ENCODE results near the gene DTD2. TPM values are rescaled to one million over a fixed set of nuclear protein-coding genes. Genes with fewer than 3 reads are reported as not detected.

Gene DTD2
- total RNA-seq, 1 donor from 2014 or later, result 6.9 TPM

DNA sequence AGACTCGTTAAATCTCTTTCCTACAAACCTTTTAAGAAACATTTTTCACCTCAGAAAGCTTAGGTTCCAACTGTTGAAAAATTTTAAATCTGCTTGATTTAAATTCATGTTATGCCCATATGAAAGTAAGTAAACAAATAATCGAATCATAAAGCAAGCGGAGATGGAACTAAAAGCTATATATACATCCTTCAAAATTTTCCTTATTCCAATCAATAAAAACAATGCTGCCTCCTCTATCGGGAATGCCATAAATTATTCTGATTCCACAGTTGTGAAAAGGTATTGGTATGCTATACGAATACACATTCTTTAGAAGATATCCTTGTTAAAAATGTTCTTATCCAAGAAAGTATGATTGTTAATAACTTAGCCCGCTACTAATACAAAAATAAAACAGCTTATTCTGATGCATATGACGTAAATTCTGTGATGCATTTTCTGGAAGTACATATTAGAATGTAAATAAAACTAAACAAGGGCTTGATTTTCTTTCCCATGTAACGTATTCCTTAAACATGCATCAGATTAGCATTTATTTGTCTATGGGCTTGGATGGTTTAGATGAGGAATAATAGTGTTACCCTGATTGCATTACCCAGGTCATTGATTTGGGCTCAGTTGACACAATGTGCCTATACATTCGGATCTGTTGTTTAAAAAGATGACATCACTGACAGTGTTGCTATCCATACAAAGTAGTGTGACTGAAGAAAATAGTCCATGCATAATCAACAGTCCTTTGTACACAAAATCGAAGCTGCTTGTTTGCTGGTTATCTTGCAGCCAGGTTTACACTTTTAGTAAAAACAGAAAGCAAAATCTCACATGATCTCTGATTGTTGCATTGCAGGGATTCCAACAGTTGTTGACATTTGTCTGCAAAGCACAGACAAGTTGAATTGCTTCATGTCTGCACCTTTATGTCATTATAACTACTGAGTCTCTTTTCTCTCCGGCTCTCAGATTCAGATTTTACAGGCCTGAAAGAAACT, 656 bp upstream of the DTD2 start:
- intact Hi-C loops (cut with micrococcal nuclease), result no loop called here

DNA sequence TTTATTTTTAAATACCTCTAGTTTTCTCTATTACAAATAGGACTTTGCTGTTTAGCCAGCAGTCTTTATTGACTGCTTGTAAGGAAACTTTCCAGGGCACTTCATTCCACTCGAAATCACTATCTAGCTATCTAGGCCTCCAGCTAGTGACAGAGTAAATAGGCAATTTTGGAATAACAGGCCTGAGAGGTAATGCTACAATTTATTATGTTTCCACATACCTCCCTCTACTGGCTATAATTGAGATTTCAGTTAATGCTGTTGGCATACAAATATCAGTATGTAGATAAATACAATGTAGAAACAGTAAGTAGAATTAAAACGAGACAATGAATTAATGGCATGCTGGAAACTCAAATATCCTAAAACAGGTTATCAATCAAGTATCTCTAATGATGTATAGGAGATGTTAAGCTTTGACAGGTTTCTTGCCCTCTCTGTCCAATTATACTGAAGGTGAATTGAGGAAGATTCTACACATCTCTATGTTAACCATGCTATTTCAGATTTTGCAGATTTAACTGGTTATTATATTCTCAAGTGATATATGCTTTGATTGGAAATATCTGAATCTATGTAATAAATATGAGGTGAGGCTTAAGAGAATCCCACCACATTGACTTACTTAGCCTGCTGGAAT, 7.2 kb downstream of the DTD2 start:
- intact Hi-C loops (cut with micrococcal nuclease), result no loop called here
- peak; percentile 66 for TF ChIP-seq CTCF (IDR thresholded peaks at IDR 0.05; ENCODE audit: borderline replicate concordance)

More for the DNA sequence above, 656 bp upstream of the DTD2 start:
- Histone ChIP-seq H3K27me3 (ENCODE audit: low read depth) (no peaks in the 10 kb centered on the region), H3K4me1 (peaks cover 42% of the 10 kb centered on the region), H3K4me3 (peak overlapping the region; percentile 80), H3K9me3 (replicated peaks) (no peaks in the 10 kb centered on the region), H3K27ac (replicated peaks) (peak overlapping the region; percentile 96), H3K36me3 (no peaks in the 10 kb centered on the region)
- TF ChIP-seq CTCF (IDR thresholded peaks at IDR 0.05; ENCODE audit: borderline replicate concordance), result no peak
- no peak for DNase-seq

DNA sequence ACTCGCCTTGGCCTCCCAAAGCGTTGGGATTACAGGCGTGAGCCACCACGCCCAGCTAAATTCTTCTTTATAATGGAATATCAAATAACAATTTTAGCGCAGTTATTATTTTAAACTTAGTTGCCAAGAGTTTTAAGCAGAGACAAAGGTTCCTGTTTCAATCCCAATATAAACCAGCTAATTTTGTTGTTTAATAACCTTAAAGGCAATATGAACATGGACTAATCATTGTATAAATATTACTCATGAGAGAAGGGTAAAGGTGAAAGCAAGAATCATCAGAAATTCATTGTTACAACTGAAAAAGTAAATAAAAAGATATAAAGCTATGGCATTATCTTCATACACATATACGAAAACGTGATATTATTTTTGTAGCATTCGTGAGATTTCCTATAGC, 8.2 kb downstream of the DTD2 start:
- DNase-seq, result no peak
- H3K27me3 ChIP-seq (ENCODE audit: low read depth), result no peaks in the 10 kb centered on the region
- intact Hi-C loops (cut with micrococcal nuclease), result no loop called here
- H3K36me3 ChIP-seq, result peaks cover 49% of the 10 kb centered on the region
- H3K27ac ChIP-seq (replicated peaks), result no peak overlapping the region
- peaks cover 5% of the 10 kb centered on the region for H3K4me1 ChIP-seq
- no peak for TF ChIP-seq CTCF (IDR thresholded peaks at IDR 0.05; ENCODE audit: borderline replicate concordance)
- H3K4me3 ChIP-seq, result no peak overlapping the region
- H3K9me3 ChIP-seq (replicated peaks), result no peaks in the 10 kb centered on the region

More for the DNA sequence above, 7.2 kb downstream of the DTD2 start:
- Histone ChIP-seq H3K27me3 (ENCODE audit: low read depth) (no peaks in the 10 kb centered on the region), H3K4me1 (peaks cover 15% of the 10 kb centered on the region), H3K36me3 (peaks cover 45% of the 10 kb centered on the region), H3K27ac (replicated peaks) (no peak overlapping the region), H3K4me3 (no peak overlapping the region), H3K9me3 (replicated peaks) (no peaks in the 10 kb centered on the region)
- no peak for DNase-seq

DNA sequence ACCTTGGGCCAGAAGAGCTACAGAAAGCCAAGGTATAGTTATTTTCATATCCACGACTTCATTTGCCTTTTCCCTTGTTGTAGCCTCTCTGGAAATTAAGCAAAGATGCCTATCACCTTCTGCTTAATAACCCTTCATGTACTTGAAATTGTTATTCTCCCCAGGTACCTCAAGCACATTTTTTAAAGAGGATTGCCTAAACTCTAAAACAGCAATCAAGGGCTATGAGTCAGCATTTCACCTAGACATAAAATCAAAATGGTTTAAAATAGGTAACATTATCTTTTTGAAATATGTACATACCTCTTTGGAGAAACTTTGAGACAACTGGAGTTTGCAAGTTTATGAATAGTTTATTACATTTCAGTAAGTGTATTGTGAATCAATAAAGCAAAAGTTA, 11.6 kb downstream of the DTD2 start:
- no peaks in the 10 kb centered on the region for H3K27me3 ChIP-seq (ENCODE audit: low read depth)
- intact Hi-C loops (cut with micrococcal nuclease), result no loop called here
- TF ChIP-seq CTCF (IDR thresholded peaks at IDR 0.05; ENCODE audit: borderline replicate concordance), result no peak
- peaks cover 13% of the 10 kb centered on the region for H3K4me1 ChIP-seq
- DNase-seq, result no peak
- H3K36me3 ChIP-seq, result peaks cover 34% of the 10 kb centered on the region
- H3K4me3 ChIP-seq, result no peak overlapping the region
- no peak overlapping the region for H3K27ac ChIP-seq (replicated peaks)
- H3K9me3 ChIP-seq (replicated peaks), result no peaks in the 10 kb centered on the region

GRCh38 chr14:31442284-31442683, 15.0 kb downstream of the DTD2 start:
- peaks cover 13% of the 10 kb centered on the region for H3K4me1 ChIP-seq
- peaks cover 13% of the 10 kb centered on the region for H3K36me3 ChIP-seq
- no peaks in the 10 kb centered on the region for H3K27me3 ChIP-seq (ENCODE audit: low read depth)
- intact Hi-C loops (cut with micrococcal nuclease), result no loop called here
- no peak overlapping the region for H3K4me3 ChIP-seq
- DNase-seq, result no peak
- no peak for TF ChIP-seq CTCF (IDR thresholded peaks at IDR 0.05; ENCODE audit: borderline replicate concordance)
- no peaks in the 10 kb centered on the region for H3K9me3 ChIP-seq (replicated peaks)
- peak overlapping the region; percentile 37 for H3K27ac ChIP-seq (replicated peaks)

Measured in left ventricle myocardium inferior (tissue), 1 donor.